B cell (primary cell): Measurements from ENCODE around the gene STON1. TPM values are rescaled to one million over a fixed set of nuclear protein-coding genes. Genes with fewer than 3 reads are reported as not detected.
"Not testable (repeated sequence)": the region's sequence is repeated elsewhere in the genome, so short reads cannot be mapped to it uniquely, and the experiment has no call there.

Experiments used
- ATAC-seq: fragments of 200-7000 bp; cut with Tn5 transposase; one replicate; pipeline ENCODE4 v1.10.0; 2021; ENCODE audit warnings: low read depth, mild to moderate bottlenecking, moderate number of reproducible peaks, moderate library complexity
- CTCF ChIA-PET: fragments of 350-600 bp; sonication (Branson Sonifier 250); formaldehyde crosslinking; loops from one replicate; lab custom pipeline; 2021; ENCODE audit warnings: antibody characterized with exemption, inconsistent platforms; lab: Charles Lee
- POLR2A ChIA-PET: fragments of 350-600 bp; sonication (Branson Sonifier 250); formaldehyde crosslinking; loops from one replicate; lab custom pipeline; 2021; ENCODE audit warnings: antibody characterized with exemption; lab: Charles Lee
- DNase-seq: peaks from one replicate; pipeline ENCODE4 v3.0.0; 2013
- H2AFZ ChIP-seq: 2 replicates; pipeline ENCODE4 v1.6.1; 2012; ENCODE audit warnings: mild to moderate bottlenecking, low read depth, low read length; ENCODE audit not compliant: insufficient read depth, poor library complexity, severe bottlenecking
- H3K27ac ChIP-seq, 2 donors: 1 replicate in 1 of 2; 2 replicates in 1 of 2; pipeline ENCODE4 v1.5.1; 2012 to 2013; ENCODE audit warnings: low read length in 2 of 2, mild to moderate bottlenecking in 2 of 2, moderate library complexity in 1 of 2
- H3K27me3 ChIP-seq, 4 experiments: fragments of 200-600 bp in 1 of 4; sonication (generic) in 1 of 4; replicated peaks in 1 of 4; 1 replicate in 2 of 4; 2 replicates in 2 of 4; pipeline versions ENCODE4 v1.6.1 to v1.7.0; 2013 to 2016; ENCODE audit warnings: low read length in 3 of 4, mild to moderate bottlenecking in 2 of 4, mixed read lengths in 1 of 4, moderate library complexity in 1 of 4; ENCODE audit not compliant: insufficient read depth in 4 of 4, control insufficient read depth in 3 of 4; ENCODE audit errors: control extremely low read depth in 1 of 4
- H3K36me3 ChIP-seq, 2 experiments: replicated peaks in 1 of 2; 1 replicate in 1 of 2; 2 replicates in 1 of 2; pipeline versions ENCODE4 v1.6.1 to v1.7.1; 2013; ENCODE audit warnings: low read length in 1 of 2; ENCODE audit not compliant: insufficient read depth in 2 of 2, control insufficient read depth in 1 of 2; ENCODE audit errors: control extremely low read depth in 1 of 2, extremely low read depth in 1 of 2
- H3K4me1 ChIP-seq, 2 donors: fragments of 200-600 bp in 1 of 2; sonication (generic) in 1 of 2; 1 replicate in 1 of 2; 2 replicates in 1 of 2; pipeline versions ENCODE4 v1.5.1 to v1.6.1; 2013 to 2017; ENCODE audit warnings: low read length in 2 of 2; ENCODE audit not compliant: control insufficient read depth in 2 of 2, insufficient read depth in 2 of 2
- H3K4me2 ChIP-seq: replicated peaks from 2 replicates; pipeline ENCODE3; 2012; ENCODE audit warnings: mild to moderate bottlenecking, low read depth, low read length; ENCODE audit not compliant: poor library complexity, severe bottlenecking
- H3K4me3 ChIP-seq, 5 experiments: fragments of 200-600 bp in 1 of 5; sonication (generic) in 1 of 5; 1 replicate in 3 of 5; 2 replicates in 2 of 5; pipeline versions ENCODE4 v1.5.1 to v1.7.0; 2011 to 2016; ENCODE audit warnings: low read length in 4 of 5, mild to moderate bottlenecking in 4 of 5, low read depth in 2 of 5, control low read depth in 1 of 5, moderate library complexity in 1 of 5; ENCODE audit not compliant: insufficient read depth in 1 of 5; ENCODE audit errors: control extremely low read depth in 1 of 5, extremely low read depth in 1 of 5
- H3K79me2 ChIP-seq: fragments of 200-600 bp; sonication (generic); one replicate; pipeline ENCODE4 v1.6.0; 2016; ENCODE audit warnings: low read length; ENCODE audit not compliant: control insufficient read depth, insufficient read depth
- H3K9ac ChIP-seq: fragments of 200-600 bp; sonication (generic); 2 replicates; pipeline ENCODE4 v1.6.1; 2017; ENCODE audit warnings: mild to moderate bottlenecking, low read length, moderate library complexity
- H3K9me3 ChIP-seq, 3 donors: one replicate each; pipeline versions ENCODE4 v1.6.1 to v1.7.1; 2013; ENCODE audit warnings: low read length in 2 of 3; ENCODE audit not compliant: control insufficient read depth in 2 of 3, insufficient read depth in 1 of 3; ENCODE audit errors: control extremely low read depth in 1 of 3
- H4K20me1 ChIP-seq: 2 replicates; pipeline ENCODE4 v1.6.0; 2012; ENCODE audit warnings: mild to moderate bottlenecking, low read length; ENCODE audit not compliant: insufficient read depth, control insufficient read depth, poor library complexity, severe bottlenecking
- H3K27ac Mint-ChIP-seq: one replicate; pipeline ENCODE4 v1.8.0; 2021; ENCODE audit warnings: mixed read lengths
- H3K27me3 Mint-ChIP-seq: one replicate; pipeline ENCODE4 v1.8.0; 2021; ENCODE audit warnings: mixed read lengths
- H3K4me1 Mint-ChIP-seq: one replicate; pipeline ENCODE4 v1.8.0; 2021; ENCODE audit warnings: mixed read lengths
- H3K4me3 Mint-ChIP-seq: one replicate; pipeline ENCODE4 v1.8.0; 2021; ENCODE audit warnings: mixed read lengths
- H3K9me3 Mint-ChIP-seq: one replicate; pipeline ENCODE4 v1.8.0; 2022; ENCODE audit warnings: mixed read lengths; ENCODE audit not compliant: insufficient read depth
- CTCF ChIP-seq: fragments of 200-600 bp; IDR thresholded peaks from one replicate; pipeline ENCODE4 v1.8.0; 2022; ENCODE audit warnings: antibody characterized with exemption, mild to moderate bottlenecking
- EZH2 ChIP-seq: IDR thresholded peaks from 2 replicates; pipeline ENCODE4 v1.6.1; 2012; ENCODE audit warnings: borderline replicate concordance, low read depth, mild to moderate bottlenecking, moderate library complexity, low read length; ENCODE audit not compliant: insufficient read depth, poor library complexity, severe bottlenecking
- whole genome bisulfite sequencing: methylation state at CpG from one replicate; pipeline ENCODE4 v1.1.5; 2013; ENCODE audit warnings: missing lambda C conversion rate; ENCODE audit not compliant: insufficient coverage; 5-methylcytosine and 5-hydroxymethylcytosine counted together
- intact Hi-C: fragments of 100-400 bp; cut with micrococcal nuclease; formaldehyde crosslinking; loops from one replicate; pipeline ENCODE4 v1.10.0; 2022
- polyA plus RNA-seq: library from polyadenylated mRNA; depleted of rRNA; stranded (reverse); fragments of >200 nt; gene quantifications from 2 replicates; pipeline ENCODE4 v1.2.3, GENCODE V29; 2012
- total RNA-seq, 2 donors: library from RNA; stranded (reverse); fragments of 120-200 nt in 1 of 2; gene quantifications; 1 replicate in 1 of 2; 2 replicates in 1 of 2; pipeline versions ENCODE4 v1.2.3 to v1.2.4, GENCODE V29; 2013 to 2022

The STON1 gene
- total and polyA plus RNA-seq, 2 donors (not counting 1 experiment from before 2014, with no cell fraction given): 0.46 to 2.0 TPM

GRCh38 chr2:48515513-48515985 is 14.4 kb upstream of the STON1 start:
- Histone ChIP-seq H3K9ac (no peak overlapping the region), H3K79me2 (no peaks in the 10 kb centered on the region), H3K36me3 (peaks cover 20 to 76% of the 10 kb centered on the region in 2 experiments), H3K4me2 (no peak overlapping the region), H3K27me3 (no peaks in the 10 kb centered on the region), H4K20me1 (peaks cover 4% of the 10 kb centered on the region), H3K27ac (no peak overlapping the region), H3K4me1 (no peaks in the 10 kb centered on the region), H3K9me3 (no peaks in the 10 kb centered on the region), H3K4me3 (no peak overlapping the region), H2AFZ (no peak overlapping the region)
- Mint-ChIP-seq H3K4me1 (no peaks in the 10 kb centered on the region), H3K4me3 (no peak overlapping the region), H3K9me3 (no peaks in the 10 kb centered on the region), H3K27me3 (no peaks in the 10 kb centered on the region), H3K27ac (no peak overlapping the region)
- DNase-seq (no peak), ATAC-seq (no peak)
- TF ChIP-seq CTCF: no peak
- TF ChIP-seq EZH2: no peak
- intact Hi-C loops: no loop called here
- POLR2A ChIA-PET: no interaction called here
- WGBS: 98% methylated on average over 6 of the region's 6 CpGs
- CTCF ChIA-PET: no interaction called here

GRCh38 chr2:48519593-48519992 is 10.4 kb upstream of the STON1 start:
- no peak overlapping the region for H3K27ac ChIP-seq
- Mint-ChIP-seq H3K4me1 (no peaks in the 10 kb centered on the region), H3K9me3 (no peaks in the 10 kb centered on the region), H3K4me3 (no peak overlapping the region), H3K27me3 (no peaks in the 10 kb centered on the region), H3K27ac (no peak overlapping the region)
- no peak overlapping the region for H3K9ac ChIP-seq
- no peaks in the 10 kb centered on the region for H3K27me3 ChIP-seq
- H3K4me2 ChIP-seq: no peak overlapping the region
- no peaks in the 10 kb centered on the region for H3K9me3 ChIP-seq
- WGBS: 69% methylated on average over 7 of the region's 11 CpGs
- no peaks in the 10 kb centered on the region for H3K79me2 ChIP-seq
- H4K20me1 ChIP-seq: no peaks in the 10 kb centered on the region
- no peaks in the 10 kb centered on the region for H3K4me1 ChIP-seq
- TF ChIP-seq EZH2 (no peak), CTCF (no peak)
- ATAC-seq (no peak), DNase-seq (no peak)
- ChIA-PET POLR2A (no interaction called here), CTCF (no interaction called here)
- H3K36me3 ChIP-seq: peaks cover 11 to 54% of the 10 kb centered on the region in 2 experiments
- intact Hi-C loops: no loop called here
- H2AFZ ChIP-seq: no peak overlapping the region
- no peak overlapping the region for H3K4me3 ChIP-seq

- H3K4me2 ChIP-seq, H4K20me1 ChIP-seq, H3K27ac Mint-ChIP-seq, H2AFZ ChIP-seq, H3K4me3 ChIP-seq, H3K9ac ChIP-seq, H3K4me3 Mint-ChIP-seq, H3K79me2 ChIP-seq, H3K27me3 Mint-ChIP-seq, H3K27me3 ChIP-seq, CTCF ChIA-PET, H3K9me3 Mint-ChIP-seq, H3K27ac ChIP-seq, DNase-seq, ATAC-seq, H3K4me1 ChIP-seq, H3K9me3 ChIP-seq, intact Hi-C loops, H3K4me1 Mint-ChIP-seq: not testable (repeated sequence)
- peaks cover 0 to 19% of the 10 kb centered on the region in 2 experiments for H3K36me3 ChIP-seq
- POLR2A ChIA-PET: interaction anchor here (0.6 kb wide), 1 partner anchor 21 kb away, joined by 4 read pairs; no protein-coding TSS in a partner anchor
- no CpG with 5 or more reads among the region's 3 CpGs for WGBS
Observed at GRCh38 chr2:48524756-48525155, 5.2 kb upstream of the STON1 start.
